PC-3 (cell line): ENCODE data around the gene SYNE1.

Experiments
- CTCF ChIP-seq: fragments of 300-600 bp; sonication (generic); conservative IDR thresholded peaks from 2 replicates; pipeline ENCODE4 v1.5.1; 2017; ENCODE audit warnings: antibody characterized with exemption, low read depth, mild to moderate bottlenecking, low read length
- EZH2 ChIP-seq: fragments of 300-600 bp; sonication (generic); IDR thresholded peaks from one replicate; pipeline ENCODE4 v1.6.1; 2017; ENCODE audit warnings: antibody characterized with exemption, mild to moderate bottlenecking, low read length; ENCODE audit not compliant: unreplicated experiment

GRCh38 chr6:152212437-152212836, 424.7 kb downstream of the SYNE1 start:
- TF ChIP-seq CTCF (no peak), EZH2 (no peak)
